Ammon's horn (tissue), 1 donor: Measurements from ENCODE around the gene CMIP.
A peak's percentile ranks its signal among the peaks of the same experiment; 100 is the strongest.

ENCODE experiments used
- DNase-seq: peaks from one replicate; pipeline ENCODE4 v3.0.0-alpha.2; 2016; ENCODE audit warnings: low spot score

CMIP gene

DNA sequence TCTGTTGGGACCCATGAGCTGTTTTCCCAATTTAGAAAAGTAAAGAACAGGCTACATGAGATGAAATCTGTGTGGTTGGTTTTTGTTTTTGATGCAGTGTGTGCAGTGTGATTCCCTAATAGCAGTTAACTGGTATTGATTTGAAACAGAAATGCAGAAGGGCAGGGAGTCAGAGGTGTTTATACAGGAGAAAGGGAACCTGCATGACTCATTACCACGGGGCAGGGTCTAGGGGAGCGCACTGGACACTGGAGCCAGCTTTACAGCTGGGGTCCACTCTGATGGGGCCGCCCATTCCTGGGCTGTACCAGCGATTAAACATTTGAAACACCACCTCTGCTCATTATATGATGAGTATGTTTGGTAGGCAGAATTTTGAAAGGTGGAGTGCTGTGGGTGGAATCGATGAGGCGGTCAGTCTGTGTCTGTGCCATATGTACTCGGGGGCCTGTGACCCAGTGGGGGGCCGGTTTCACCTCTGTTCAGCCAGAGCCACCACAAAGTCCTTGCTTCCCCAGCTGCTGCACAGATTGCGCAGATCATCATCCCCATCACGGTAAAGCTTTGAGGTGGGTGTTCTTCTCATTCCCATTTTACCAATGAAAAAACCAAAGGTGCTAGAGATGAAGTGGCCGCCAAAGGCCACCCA lies 142.5 kb downstream of the CMIP start:
- no peak for DNase-seq

DNA sequence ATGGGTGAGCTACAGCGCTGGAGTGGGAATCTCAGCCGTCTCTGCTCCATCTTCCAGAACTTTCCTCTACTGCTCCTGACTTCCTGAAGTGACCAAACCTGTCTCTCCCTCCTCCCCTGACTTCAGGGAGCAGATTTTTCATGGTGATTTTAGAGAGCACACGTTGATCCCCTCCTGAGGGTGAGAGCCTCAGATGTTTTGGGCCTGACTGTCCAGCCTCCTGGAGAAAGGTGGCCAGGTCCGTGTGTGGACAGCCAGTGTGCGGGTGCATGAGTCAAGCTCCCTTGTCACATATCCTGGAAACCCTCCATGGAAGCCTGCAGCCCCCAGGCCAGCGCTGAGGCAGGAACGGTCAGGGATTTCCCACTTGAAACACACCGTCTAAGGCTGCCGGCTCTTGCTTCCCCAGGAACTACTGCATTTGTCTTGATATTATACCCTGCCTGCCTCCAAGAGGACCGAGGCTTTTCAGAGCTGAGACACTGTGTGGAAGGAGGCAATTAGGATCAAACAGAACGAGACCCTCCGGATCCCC lies 143.1 kb downstream of the CMIP start:
- no peak for DNase-seq

DNA sequence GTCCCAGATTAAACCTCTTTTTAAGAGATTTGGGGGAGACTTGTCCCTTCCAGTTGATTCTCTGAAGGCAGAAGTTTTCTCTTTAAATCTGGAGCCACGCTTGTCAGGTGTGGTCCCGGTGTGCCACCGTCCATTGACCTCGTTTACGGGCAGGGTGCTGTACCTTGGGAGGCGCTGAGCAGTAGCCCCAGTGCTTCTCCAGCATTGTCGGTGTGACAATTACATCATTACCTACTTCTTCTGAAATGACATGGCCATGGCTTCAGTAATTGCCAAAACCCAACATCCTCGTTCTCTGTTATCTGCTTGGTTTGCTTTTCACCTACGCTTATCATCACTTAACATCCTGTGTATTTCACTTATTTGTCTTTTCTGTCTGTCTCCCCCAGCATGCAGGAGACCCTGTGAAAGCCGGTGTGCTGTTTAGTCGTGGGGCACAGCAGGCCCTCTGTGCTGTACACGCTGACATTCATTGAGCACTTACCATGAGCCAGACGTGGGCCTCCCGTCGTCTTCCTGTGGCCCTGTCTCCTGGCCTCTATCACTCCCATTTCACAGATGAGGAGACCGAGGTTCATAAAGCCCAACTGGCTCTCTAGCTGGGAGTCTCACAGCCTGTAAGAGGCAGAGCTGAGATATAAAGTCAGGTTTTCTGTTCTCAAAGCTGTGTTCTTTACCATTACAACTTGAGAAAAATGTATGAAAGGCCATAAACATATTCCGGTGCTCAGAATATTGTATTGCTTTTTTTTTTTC lies 143.9 kb downstream of the CMIP start:
- DNase-seq: no peak

DNA sequence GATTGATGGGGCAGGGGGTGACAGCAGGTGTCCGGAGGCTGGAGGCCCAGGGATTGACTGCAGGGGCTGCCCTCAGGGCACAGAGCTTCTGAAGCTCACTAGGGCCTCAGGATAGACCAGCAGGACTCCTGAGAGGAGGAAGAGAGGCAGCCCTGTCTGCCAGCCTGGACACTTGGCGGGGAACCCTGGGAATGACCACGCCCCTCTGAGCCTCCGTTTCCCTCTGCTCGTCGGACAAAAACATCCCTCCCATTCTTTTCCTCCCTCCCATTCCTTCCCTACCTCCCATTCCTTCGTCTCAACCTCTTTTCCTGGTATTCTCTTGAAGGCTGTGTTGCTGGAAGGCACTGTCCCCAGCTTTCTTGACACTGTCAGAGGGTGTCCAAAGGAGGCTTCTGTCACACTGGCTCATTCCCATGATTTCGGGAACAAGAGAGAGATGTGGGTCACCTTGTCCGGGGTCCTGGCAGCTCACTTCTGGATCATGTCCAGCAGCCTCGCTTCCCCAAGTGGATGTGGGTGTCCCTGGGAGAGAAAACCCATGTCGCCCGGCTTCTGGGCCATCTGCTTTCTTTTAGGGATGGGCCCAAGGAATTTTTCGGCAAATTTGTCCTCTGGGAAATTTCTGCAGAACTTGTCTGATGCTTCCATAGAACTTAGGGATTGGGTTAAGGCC lies 145.5 kb downstream of the CMIP start:
- DNase-seq: no peak

DNA sequence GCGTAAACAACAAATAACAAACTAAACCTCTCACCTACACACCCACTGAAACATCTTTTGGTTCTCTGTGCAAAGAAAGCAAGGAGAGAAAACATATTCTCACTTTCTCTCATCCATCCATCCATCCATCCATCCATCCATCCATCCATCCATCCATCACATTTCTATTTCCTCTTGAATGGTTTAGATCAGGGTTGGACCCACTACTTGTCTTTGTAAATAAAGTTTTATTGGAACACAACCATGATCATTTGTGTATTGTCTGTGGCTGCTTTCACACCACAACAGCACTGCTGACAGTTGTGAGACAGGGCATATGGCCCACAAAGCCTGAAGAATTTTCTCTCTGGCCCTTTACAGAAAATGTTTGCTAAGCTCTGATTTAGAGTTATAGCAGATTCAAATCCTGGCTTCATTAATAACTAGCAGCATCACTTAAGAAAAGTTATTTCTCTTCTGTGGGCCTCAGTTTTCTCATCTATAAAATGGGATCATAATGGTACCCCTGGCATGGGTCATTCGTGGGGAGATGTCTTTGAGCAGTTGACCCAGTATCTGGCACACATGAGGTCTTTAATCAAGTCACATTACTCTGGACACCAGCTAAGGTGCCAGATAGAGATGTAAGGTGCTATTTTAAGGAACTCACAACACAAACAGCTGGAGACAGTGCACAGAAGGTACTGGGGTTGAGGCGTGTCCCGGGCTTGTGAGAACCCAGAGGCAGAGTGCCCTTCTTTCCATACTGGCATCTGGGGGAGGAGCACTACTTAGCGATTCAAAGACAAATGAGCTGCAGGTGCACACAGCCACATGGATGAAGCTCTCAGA lies 146.3 kb downstream of the CMIP start:
- DNase-seq: no peak

DNA sequence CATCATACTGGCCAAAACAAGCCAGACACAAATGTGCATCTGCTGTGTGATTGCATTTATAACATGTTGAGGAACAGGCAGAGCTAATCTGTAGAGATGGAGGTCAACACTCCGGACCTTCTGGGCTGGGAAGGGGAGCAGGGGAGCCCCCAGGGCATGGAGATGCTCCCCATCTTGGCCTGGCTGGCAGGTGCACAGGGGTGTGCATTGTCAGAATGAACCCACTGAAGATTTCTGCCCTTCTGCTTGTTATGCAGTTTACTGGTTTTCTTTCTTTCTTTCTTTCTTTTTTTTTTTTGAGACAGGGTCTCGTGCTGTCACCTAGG lies 146.9 kb downstream of the CMIP start:
- no peak for DNase-seq

DNA sequence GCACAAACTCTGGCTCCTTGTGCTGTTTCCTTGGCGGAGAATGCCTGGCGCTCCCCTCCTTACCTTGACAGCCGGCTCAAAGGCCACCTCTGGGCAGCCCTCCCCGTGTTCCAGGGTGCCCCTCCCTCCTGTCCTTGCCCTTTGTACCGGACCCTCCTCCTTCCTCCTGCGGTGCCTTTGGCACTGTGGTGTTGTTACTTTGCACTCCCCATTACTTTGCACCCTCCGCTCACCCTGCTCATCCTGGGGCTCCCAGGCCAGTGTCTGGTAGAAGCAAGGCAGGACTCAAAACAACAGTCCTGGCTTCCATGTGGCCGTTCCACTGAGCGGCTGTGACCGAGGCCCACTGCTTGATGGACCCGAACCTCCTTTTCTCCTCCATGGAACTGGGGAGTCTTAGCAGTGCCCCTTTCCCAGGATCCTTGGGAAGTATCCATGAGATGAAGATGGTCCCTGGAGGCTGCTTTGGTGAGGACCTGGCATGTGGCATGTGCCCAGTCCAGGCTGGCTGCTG lies 147.8 kb downstream of the CMIP start:
- DNase-seq: no peak

DNA sequence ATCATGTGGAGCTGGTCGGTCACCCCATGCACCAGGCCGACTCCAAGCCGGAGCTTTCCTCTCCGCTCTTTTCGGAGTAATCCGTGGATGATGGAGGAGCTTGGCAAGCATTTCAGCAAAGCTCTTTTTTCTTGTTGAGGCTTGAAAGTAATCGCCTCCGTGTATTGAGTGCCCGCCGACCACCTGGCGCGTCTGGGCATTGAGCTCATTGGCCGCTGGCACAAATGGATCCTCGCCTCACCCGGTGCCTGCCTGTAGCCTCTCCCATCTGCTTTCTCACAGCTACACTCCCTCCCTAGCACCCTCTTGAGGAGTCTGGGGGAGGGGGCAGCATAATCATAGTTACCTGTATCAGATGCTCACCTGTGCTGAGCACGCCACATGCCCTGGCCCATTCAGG lies 148.9 kb downstream of the CMIP start:
- no peak for DNase-seq

DNA sequence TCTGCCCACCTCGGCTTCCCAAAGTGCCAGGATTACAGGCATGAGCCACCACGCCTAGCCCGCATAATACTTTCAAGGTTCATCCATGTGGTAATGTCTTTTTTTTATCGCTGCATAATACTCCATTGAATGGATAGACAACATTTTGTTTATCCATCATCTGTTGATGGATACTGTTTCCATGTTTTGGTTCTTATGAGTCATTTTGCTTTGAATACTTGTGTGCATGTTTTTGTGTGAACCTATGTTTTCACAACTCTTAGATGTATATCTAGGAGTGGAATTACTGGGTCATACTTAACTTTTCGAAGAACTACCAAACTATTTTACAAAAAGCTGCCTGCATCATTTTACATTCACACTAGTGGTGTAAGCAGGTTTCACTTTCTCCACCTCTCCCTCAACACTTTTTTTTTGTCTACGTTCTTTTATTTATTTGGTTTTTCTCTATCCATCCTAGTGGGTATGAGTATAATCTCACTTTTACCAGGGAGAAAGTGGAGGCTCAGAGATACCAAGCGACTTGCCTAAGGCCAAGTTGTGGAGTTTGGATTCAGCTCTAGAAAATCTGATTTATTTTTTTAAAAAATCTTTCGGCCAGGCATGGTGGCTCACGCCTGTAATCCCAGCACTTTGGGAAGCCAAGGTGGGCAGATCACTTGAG lies 151.2 kb downstream of the CMIP start:
- DNase-seq: no peak

DNA sequence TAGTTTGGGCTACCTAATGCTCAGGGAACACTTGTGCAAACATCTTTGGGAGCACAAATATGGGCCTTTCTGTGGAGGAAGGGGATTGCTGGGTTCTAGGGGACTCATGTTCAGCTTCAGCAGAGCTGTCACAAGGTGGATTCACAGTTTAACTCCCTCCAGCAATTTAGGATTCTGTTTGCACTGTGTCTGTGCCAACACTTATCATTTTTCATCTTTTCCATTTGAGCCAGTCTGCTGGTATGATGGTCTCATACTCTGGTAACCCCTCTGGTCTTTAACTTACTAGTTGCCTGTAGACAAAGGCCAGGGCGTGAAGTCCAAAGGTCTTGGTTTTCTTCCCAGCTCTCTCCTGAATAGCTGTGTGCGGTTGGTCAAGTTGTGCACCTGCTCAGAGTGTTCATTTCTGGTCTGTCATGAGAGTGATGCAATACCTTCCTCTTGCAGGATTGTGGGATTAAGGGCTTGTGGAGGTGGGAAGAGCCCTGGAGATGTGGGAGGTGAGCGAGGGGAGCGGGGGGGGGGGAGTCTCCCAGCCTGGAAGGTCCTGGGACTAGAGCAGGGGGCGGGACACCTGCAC lies 152.6 kb downstream of the CMIP start:
- DNase-seq: no peak

DNA sequence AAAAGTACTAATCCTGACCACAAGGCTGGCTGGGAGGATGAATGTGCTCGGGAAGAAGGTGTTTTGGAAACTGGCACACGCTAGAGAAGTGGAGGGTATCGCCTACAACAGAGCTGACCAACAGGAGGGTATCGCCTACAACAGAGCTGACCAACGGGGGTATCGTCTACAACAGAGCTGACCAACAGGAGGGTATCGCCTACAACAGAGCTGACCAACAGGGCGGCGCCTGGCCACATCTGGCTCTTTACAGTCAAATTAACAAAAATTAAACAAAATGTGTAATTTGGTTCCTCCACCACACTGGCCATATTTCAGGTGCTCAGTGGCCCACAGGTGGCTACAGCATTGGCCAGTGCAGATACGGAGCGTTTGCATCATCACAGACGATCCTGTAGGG lies 153.5 kb downstream of the CMIP start:
- no peak for DNase-seq

DNA sequence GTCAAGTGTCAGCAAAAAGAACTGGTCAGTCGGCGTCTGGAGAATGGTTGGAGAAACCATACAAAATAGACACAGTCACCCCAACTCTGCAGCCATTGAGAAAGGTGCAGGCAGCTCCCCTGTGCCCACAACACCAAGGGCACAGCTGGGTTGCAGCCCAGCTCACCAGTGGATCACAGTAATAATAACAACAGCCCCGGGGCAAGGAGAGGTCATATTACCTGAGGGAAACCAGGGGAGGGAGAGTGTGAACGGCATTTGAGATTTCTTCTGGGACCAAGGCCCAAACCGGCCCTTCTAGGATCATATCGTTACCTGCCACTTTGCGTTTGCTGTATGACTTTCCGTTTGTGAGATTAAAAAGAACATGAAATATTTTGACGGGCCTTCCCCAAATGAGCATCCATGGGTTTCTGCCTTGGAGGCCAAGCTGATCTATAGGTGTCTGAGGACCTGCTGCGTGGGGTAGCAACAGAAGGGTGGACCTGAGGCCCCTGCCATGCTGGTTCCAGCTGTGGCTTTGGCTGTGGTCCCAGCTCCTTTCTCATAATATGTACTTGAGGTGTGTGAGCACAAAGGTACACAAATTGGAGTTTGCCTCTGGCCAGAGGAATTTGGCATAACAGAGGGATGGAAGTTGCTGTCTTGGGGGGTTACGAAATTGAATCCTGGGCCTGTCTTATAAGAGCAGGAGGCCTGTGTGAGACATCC lies 154.6 kb downstream of the CMIP start:
- no peak for DNase-seq

DNA sequence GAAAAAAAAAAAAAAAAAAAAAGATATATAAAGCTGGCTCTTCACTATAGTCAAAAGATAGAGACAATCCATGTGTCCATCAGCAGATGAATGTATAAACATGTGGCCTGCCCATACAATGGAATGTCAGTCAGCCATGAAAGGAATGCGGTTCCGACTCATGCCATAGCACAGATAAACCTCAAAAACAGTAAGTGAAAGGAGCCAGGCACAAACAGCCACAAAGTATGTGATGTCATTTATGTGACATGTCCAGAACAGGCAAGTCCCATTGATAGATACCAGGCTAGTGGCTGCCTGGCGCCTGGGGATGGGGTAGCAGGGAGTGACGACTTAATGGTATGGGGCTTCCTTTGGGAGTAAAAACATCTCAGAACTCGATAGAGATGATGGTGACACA lies 155.7 kb downstream of the CMIP start:
- no peak for DNase-seq

DNA sequence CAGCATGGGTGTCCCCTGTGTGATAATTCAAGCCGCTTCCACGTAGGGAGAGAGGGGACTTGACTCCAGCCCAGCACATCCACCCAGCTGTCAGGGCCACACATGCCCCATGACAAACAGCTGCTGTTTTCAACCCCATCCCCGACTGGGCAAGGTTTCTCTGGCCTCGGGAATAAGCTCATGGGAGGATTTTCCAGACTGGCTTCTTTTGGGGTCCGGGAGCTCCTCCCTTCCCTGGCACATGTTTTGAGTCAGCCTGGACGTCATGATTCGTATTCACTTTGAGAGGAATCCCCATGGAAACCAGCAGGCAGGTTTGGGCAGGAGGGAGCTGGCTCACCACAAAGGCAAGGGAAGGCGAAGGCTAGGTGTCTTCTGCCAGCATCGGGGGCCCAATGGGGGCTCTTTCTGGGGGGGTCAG lies 156.4 kb downstream of the CMIP start:
- DNase-seq: peak; percentile 46

DNA sequence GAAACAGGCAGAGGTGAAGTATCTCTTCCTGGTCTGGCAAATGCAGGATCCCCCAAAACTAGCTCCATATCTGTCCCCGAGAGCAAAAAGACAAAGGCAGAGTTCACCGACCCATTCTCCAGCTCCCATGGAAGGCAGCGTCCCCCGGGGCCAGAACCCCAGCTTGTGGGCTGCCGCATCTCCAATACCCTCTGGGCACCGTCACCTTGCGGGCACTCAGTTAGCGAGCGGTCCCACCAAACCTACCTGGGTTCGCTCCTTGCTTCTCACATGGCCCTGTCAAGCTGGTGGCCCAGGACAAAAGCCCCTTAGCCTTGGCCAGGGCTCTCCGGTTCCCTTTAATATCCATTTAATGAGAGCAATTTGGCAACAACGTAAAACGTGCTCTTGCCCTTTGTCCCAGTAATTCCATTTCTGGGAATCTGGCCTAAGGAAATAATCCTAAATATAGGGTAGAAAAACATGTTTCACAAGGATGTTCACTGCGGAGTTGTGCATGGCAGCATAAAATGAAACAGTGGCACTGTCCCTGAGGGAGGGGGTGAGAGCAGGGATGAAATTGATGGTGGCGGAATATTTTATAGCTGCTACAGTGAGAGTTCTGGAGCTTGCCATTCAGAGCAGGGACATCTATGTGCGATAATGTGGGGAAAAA lies 157.1 kb downstream of the CMIP start:
- no peak for DNase-seq

DNA sequence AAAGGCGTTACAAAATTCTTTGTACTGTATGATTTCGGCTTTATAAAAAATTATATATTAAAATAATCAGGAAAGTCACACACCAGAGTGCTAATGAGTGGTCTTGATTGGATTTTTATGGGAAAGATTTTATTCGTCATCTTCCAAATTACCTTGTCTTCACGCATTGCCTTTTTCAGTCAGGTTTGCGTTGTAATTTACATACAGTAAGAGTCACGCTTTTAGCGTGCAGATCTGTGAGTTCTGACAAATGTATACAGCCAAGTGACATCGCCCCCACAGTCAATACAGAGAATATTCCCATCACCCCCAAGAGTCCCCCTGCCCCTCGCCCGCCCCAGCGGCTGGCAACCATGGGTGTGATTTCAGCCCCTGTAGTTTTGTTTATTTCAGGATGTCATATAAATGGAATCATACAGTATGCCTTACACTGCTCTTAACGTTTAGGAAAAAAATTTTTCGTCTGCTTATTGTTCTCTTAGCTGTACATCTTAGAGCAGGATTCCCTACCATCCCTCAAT lies 157.7 kb downstream of the CMIP start:
- no peak for DNase-seq

DNA sequence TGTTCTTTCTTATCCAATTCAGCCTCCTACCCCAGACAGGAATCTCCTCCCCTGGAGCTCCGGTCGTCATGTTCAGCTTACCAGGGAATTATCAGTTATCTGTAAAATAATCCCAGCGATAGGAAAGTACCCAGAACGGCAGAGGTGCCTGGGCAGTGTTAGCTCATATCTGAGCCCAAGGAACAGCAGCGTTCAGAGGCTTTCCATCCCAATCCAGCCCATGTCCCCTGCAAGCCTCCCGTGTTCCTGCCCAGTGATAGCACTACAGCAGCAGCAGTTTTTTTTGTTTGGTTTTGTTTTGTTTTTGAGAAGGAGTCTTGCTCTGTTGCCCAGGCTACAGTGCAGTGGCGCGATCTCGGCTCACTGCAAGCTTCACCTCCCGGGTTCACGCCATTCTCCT lies 158.2 kb downstream of the CMIP start:
- DNase-seq: no peak

DNA sequence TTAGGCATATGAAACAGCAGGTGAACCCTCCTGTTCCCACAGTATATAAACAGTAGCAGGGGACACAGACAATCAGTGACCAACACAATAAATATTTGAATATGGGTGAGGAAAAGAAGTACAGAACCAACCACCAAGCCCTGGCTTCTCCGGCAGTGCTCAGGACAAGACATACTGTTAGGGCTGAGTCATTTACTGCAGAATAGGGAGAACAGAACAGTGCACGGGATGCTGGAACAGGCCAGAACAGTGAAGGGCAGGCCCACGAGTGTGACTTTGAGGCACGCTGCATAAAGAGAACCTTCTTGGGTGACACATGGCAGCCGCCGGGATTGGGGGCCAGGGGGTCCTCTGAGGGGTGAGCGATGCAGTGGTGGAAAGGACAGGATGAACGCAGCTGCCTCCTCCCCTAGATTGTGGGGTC lies 160.4 kb downstream of the CMIP start:
- no peak for DNase-seq

DNA sequence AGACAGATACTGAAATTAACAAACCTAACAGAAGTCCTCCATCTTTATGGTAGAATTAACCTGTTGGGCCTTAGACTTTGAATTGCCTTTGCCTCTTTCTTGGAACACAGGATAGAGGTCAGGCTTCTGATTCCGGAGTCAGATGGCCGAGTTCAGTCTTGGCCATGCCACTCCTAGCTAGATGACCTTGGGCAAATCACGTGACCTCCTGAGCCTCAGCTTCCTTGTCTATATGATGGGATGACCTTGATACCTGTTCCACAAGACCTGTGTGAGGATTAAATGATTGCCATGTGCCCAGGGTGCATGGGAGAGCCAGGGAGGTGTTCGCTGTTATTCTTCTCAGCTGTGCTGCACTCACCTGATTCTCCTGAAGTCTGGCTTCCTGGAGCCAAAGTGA lies 161.4 kb downstream of the CMIP start:
- DNase-seq: no peak

DNA sequence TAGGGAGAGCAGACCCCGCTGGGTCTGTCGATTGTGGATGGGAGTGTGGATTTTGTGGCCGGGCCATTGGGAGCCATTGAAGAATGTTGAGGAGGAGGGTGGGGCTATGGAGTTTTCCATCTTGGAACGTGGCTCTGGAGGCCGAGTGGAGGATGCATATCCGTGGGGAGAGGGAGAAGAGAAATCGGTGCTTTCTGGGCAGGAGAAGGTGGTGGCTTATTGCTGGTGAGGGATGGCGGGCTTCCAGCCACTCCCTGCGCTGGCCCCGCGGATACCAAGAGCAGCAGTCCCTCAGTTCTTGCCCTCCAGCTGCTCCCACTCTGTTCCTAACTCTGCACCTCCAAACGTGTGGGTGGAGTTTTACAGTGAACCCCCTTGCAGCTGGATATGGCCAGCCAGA lies 162.4 kb downstream of the CMIP start:
- no peak for DNase-seq
